ENCODE measurements around the gene UNC119.

DNA sequence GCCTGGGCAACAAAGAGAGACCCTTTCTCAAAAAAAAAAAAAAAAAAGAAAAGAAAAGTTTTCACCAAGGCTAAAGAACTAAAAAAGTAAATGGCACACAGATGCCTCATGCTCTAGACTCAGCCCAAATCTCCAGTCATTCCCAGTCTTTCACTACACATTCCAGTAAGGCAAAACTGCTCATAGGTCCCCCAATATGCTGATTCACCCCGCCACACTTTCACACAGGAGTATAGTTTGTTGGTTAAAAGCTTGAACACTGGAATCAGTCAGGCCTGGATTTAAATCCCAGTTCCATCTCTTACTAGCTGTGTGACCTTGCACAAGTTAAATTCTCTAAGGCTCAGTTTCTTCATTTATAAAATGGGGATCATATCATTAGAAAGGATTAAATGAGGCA is 17.0 kb upstream of the UNC119 start:
- no peak for TF ChIP-seq CTCF (conservative IDR thresholded peaks at IDR 0.05 in 1 of 2, IDR thresholded peaks at IDR 0.05 in 1 of 2; ENCODE audit: low read depth in 1 of 2, low read length in 2 of 2)
- TF ChIP-seq EZH2 (IDR thresholded peaks at IDR 0.05; ENCODE audit: low read length, missing control alignments) = no peak
